SK-N-SH treated with all-trans-retinoic acid at 6 μM for 48 hours (cell line): ENCODE measurements around the gene PEX19.

Experiments
- ATAC-seq: fragments of 200-7000 bp; cut with Tn5 transposase; 3 replicates; pipeline ENCODE4 v1.9.1; 2020; ENCODE audit warnings: mild to moderate bottlenecking, moderate library complexity
- ARNTL ChIP-seq: fragments of 450-650 bp; formaldehyde crosslinking; IDR thresholded peaks from 2 replicates; pipeline ENCODE4 v1.5.0; 2020; ENCODE audit warnings: low read depth, mild to moderate bottlenecking, moderate library complexity, borderline replicate concordance
- BACH2 ChIP-seq: fragments of 250-450 bp; sonication (Bioruptor Pico); IDR thresholded peaks from 2 replicates; pipeline ENCODE4 v1.9.0; 2021; ENCODE audit warnings: mild to moderate bottlenecking, borderline replicate concordance
- CREB5 ChIP-seq: fragments of 250-450 bp; sonication (Bioruptor Pico); IDR thresholded peaks from 2 replicates; pipeline ENCODE4 v1.5.1; 2020; ENCODE audit warnings: low read depth, mild to moderate bottlenecking, moderate library complexity
- CSDC2 ChIP-seq: fragments of 250-450 bp; sonication (Bioruptor Pico); IDR thresholded peaks from 2 replicates; pipeline ENCODE4 v1.5.0; 2020; ENCODE audit warnings: mild to moderate bottlenecking, moderate library complexity
- CSRNP3 ChIP-seq: fragments of 250-450 bp; sonication (Bioruptor Pico); IDR thresholded peaks from 2 replicates; pipeline ENCODE4 v1.5.1; 2021; ENCODE audit warnings: mild to moderate bottlenecking, moderate library complexity
- ESRRG ChIP-seq: fragments of 250-450 bp; sonication (Bioruptor Pico); IDR thresholded peaks from 2 replicates; pipeline ENCODE4 v1.6.1; 2021; ENCODE audit warnings: mild to moderate bottlenecking
- GLIS3 ChIP-seq: fragments of 250-450 bp; sonication (Bioruptor Pico); IDR thresholded peaks from 2 replicates; pipeline ENCODE4 v1.5.0; 2020; ENCODE audit warnings: mild to moderate bottlenecking, moderate library complexity
- ISL1 ChIP-seq: fragments of 250-450 bp; sonication (Bioruptor Pico); IDR thresholded peaks from 2 replicates; pipeline ENCODE4 v2.1.2; 2022; ENCODE audit warnings: mild to moderate bottlenecking, moderate library complexity
- OSR1 ChIP-seq: fragments of 250-450 bp; sonication (Bioruptor Pico); IDR thresholded peaks from 2 replicates; pipeline ENCODE4 v1.8.0; 2022; ENCODE audit warnings: moderate library complexity, mild to moderate bottlenecking, inconsistent platforms
- PATZ1 ChIP-seq: fragments of 250-450 bp; sonication (Bioruptor Pico); IDR thresholded peaks from 2 replicates; pipeline ENCODE4 v1.8.0; 2020; ENCODE audit warnings: mild to moderate bottlenecking, moderate library complexity, borderline replicate concordance
- POU6F1 ChIP-seq: fragments of 250-450 bp; sonication (Bioruptor Pico); IDR thresholded peaks from 2 replicates; pipeline ENCODE4 v1.8.0; 2021; ENCODE audit warnings: low read depth, mild to moderate bottlenecking, moderate library complexity, borderline replicate concordance
- PPARA ChIP-seq: fragments of 250-450 bp; sonication (Bioruptor Pico); IDR thresholded peaks from 2 replicates; pipeline ENCODE4 v1.5.0; 2020; ENCODE audit warnings: mild to moderate bottlenecking, borderline replicate concordance
- RARB ChIP-seq: fragments of 250-450 bp; sonication (Bioruptor Pico); IDR thresholded peaks from 2 replicates; pipeline ENCODE4 v1.8.0; 2021; ENCODE audit warnings: mild to moderate bottlenecking, moderate library complexity
- SNAI2 ChIP-seq: fragments of 250-450 bp; sonication (Bioruptor Pico); IDR thresholded peaks from 2 replicates; pipeline ENCODE4 v1.5.0; 2020; ENCODE audit warnings: mild to moderate bottlenecking, moderate library complexity
- TOX ChIP-seq: fragments of 250-450 bp; sonication (Bioruptor Pico); IDR thresholded peaks from 2 replicates; pipeline ENCODE4 v1.8.0; 2021; ENCODE audit warnings: mild to moderate bottlenecking, moderate library complexity, borderline replicate concordance
- TSHZ2 ChIP-seq: fragments of 250-450 bp; sonication (Bioruptor Pico); IDR thresholded peaks from 2 replicates; pipeline ENCODE4 v1.5.0; 2020; ENCODE audit warnings: mild to moderate bottlenecking, moderate library complexity
- ZC3H10 ChIP-seq: fragments of 250-450 bp; sonication (Bioruptor Pico); IDR thresholded peaks from 2 replicates; pipeline ENCODE4 v1.5.1; 2021; ENCODE audit warnings: mild to moderate bottlenecking, moderate library complexity
- ZNF565 ChIP-seq: fragments of 450-650 bp; formaldehyde crosslinking; conservative IDR thresholded peaks from 2 replicates; pipeline ENCODE4 v1.5.0; 2020; ENCODE audit warnings: low read depth, mild to moderate bottlenecking, moderate library complexity
- ZNF70 ChIP-seq: fragments of 450-650 bp; formaldehyde crosslinking; IDR thresholded peaks from 2 replicates; pipeline ENCODE4 v1.5.0; 2020; ENCODE audit warnings: mild to moderate bottlenecking, moderate library complexity
- ZNF8 ChIP-seq: fragments of 450-650 bp; formaldehyde crosslinking; IDR thresholded peaks from 2 replicates; pipeline ENCODE4 v1.5.0; 2020; ENCODE audit warnings: mild to moderate bottlenecking, moderate library complexity

PEX19 gene

GRCh38 chr1:160284782-160285344 lies at the start of gene PEX19:
TSS of gene PEX19 (minus strand) at chr1:160285133. CDS start at chr1:160285124, 9 bp downstream.
- TF ChIP-seq TOX: 0 out of 2 replicates have a peak, but pooled peaks have one; percentile 39
- no peak for TF ChIP-seq GLIS3 (CRISPR knock-in tag)
- peak; percentile 97 for ATAC-seq

GRCh38 chr1:160332516-160332915 lies 47.6 kb upstream of the PEX19 start:
- TF ChIP-seq RARB: no peak
- TF ChIP-seq ESRRG (CRISPR knock-in tag): no peak
- no peak for TF ChIP-seq TSHZ2
- TF ChIP-seq CSDC2 (CRISPR knock-in tag): no peak
- TF ChIP-seq SNAI2 (CRISPR knock-in tag): no peak
- TF ChIP-seq PPARA (CRISPR knock-in tag): no peak
- TF ChIP-seq PATZ1 (CRISPR knock-in tag): no peak
- TF ChIP-seq BACH2 (CRISPR knock-in tag): no peak
- TF ChIP-seq OSR1 (CRISPR knock-in tag): no peak
- TF ChIP-seq GLIS3 (CRISPR knock-in tag): no peak
- no peak for ATAC-seq

- ATAC-seq: peak; percentile 40
- TF ChIP-seq CSRNP3 (CRISPR knock-in tag): no peak
Measured at GRCh38 chr1:160330119-160330518, 45.2 kb upstream of the PEX19 start.

- no peak for TF ChIP-seq ISL1
- no peak for TF ChIP-seq CSDC2 (CRISPR knock-in tag)
- TF ChIP-seq TSHZ2: no peak
- TF ChIP-seq SNAI2 (CRISPR knock-in tag): no peak
- TF ChIP-seq ZNF70 (CRISPR knock-in tag): no peak
- no peak for TF ChIP-seq POU6F1 (CRISPR knock-in tag)
- no peak for TF ChIP-seq RARB
- no peak for TF ChIP-seq ARNTL (CRISPR knock-in tag)
- TF ChIP-seq ZNF8 (CRISPR knock-in tag): no peak
- TF ChIP-seq CREB5 (CRISPR knock-in tag): no peak
- no peak for TF ChIP-seq ZC3H10 (CRISPR knock-in tag)
- TF ChIP-seq ZNF565: no peak
- ATAC-seq: no peak
Measured at GRCh38 chr1:160328184-160328583, 43.3 kb upstream of the PEX19 start.
